Body of pancreas (tissue), 4 donors: ENCODE measurements around the gene KIF24.

Source experiments
- POLR2A ChIP-seq, 3 donors: fragments of 450-650 bp; IDR thresholded peaks; one replicate each; pipeline ENCODE4 v1.6.1; 2016; ENCODE audit warnings: antibody characterized with exemption in 3 of 3, mild to moderate bottlenecking in 2 of 3
- TF ChIP-seq, protein P1 (sequence below), 7 experiments: fragments of 450-650 bp in 4 of 7; fragments of 200-600 bp in 3 of 7; sonication (generic) in 3 of 7; IDR thresholded peaks; one replicate each; pipeline ENCODE4 v1.5.1; 2016 to 2019; ENCODE audit warnings: antibody characterized with exemption in 7 of 7

DNA sequence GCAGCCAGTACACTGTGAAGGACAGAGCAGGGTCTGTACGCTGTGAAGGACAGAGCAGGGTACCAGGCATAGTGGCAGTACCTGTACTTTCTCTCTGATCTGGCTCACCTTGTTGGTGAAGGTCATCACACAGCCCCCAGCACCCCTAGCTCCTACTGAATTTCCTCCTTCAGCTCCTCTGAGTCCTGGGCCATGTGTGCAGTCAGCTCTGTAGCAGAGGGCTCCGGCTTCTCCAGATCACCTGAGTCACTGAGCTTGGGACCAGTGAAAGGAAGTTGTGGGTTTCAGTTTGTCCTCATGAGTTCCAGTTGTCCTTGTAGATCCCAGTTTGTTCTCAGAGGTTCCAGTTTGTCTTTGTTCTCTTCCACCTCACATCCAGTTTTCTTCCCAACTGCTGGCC, 5.8 kb upstream of the KIF24 start:
- TF ChIP-seq, protein P1, sequence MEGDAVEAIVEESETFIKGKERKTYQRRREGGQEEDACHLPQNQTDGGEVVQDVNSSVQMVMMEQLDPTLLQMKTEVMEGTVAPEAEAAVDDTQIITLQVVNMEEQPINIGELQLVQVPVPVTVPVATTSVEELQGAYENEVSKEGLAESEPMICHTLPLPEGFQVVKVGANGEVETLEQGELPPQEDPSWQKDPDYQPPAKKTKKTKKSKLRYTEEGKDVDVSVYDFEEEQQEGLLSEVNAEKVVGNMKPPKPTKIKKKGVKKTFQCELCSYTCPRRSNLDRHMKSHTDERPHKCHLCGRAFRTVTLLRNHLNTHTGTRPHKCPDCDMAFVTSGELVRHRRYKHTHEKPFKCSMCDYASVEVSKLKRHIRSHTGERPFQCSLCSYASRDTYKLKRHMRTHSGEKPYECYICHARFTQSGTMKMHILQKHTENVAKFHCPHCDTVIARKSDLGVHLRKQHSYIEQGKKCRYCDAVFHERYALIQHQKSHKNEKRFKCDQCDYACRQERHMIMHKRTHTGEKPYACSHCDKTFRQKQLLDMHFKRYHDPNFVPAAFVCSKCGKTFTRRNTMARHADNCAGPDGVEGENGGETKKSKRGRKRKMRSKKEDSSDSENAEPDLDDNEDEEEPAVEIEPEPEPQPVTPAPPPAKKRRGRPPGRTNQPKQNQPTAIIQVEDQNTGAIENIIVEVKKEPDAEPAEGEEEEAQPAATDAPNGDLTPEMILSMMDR (IDR thresholded peaks at IDR 0.05), result no peak
- no peak for TF ChIP-seq POLR2A (IDR thresholded peaks at IDR 0.05)
